Measurements from ENCODE around the gene RITA1. TPM values are rescaled to one million over a fixed set of nuclear protein-coding genes. Genes with fewer than 3 reads are reported as not detected.

RITA1 gene
- total and polyA plus RNA-seq, 2 experiments from 2014 or later, result 16.1 to 26.9 TPM

DNA sequence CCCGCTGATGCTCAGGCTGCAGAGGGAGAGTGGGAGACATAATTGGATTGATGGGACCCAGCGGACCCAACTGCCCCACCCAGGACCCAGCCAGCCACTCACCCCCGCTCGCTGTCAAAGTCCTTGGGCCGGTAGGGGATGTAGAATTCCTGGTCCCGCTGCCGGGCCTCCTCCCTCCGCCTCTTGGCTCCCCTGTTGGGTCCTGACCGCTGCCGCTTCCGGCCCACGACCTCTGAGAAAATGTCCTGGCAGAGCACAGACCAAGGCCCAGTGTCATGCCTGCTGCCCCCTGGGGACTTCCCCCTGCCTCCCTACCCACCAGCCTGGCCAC lies 22.5 kb upstream of the RITA1 start:
- no peaks in the 10 kb centered on the region for H3K9me3 ChIP-seq (ENCODE audit: low read depth)
- H3K4me1 ChIP-seq (ENCODE audit: insufficient read depth), result no peaks in the 10 kb centered on the region

DNA sequence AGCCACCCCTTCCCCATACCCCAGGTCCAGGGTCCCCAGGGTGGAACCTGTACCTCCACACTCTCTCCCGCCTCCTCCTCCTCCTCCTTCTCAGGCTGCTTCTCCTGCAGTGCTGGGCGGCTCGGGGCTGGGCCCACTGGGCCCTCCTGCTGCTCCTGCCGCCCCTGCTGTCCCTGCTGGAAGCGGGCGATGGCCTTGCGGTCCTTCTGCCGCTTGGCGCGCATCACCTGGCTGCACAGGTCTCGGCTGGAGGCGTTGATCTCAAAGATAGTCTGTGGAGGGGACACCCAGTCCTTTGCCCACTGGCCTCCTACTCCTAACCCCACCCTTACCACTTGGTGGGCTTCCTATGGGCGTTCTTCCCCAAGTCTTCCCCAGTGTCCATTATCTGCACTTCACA lies 21.5 kb upstream of the RITA1 start:
- no peak for DNase-seq (ENCODE audit: low spot score)
- H4K20me1 ChIP-seq (ENCODE audit: insufficient read depth, poor library complexity, severe bottlenecking), result no peaks in the 10 kb centered on the region
- no peak overlapping the region for H2AFZ ChIP-seq
- no peaks in the 10 kb centered on the region for H3K9me3 ChIP-seq (ENCODE audit: low read depth)
- H3K4me3 ChIP-seq, result no peak overlapping the region
- H3K4me2 ChIP-seq, result no peak overlapping the region
- no peaks in the 10 kb centered on the region for H3K9me2 ChIP-seq (replicated peaks; ENCODE audit: insufficient read depth)
- no peak for TF ChIP-seq EZH2 (IDR thresholded peaks at IDR 0.05; ENCODE audit: borderline replicate concordance)
- no peak for TF ChIP-seq EZH2phosphoT487 (IDR thresholded peaks at IDR 0.05; ENCODE audit: low read depth, severe bottlenecking, unreplicated experiment)
- TF ChIP-seq, protein P1, sequence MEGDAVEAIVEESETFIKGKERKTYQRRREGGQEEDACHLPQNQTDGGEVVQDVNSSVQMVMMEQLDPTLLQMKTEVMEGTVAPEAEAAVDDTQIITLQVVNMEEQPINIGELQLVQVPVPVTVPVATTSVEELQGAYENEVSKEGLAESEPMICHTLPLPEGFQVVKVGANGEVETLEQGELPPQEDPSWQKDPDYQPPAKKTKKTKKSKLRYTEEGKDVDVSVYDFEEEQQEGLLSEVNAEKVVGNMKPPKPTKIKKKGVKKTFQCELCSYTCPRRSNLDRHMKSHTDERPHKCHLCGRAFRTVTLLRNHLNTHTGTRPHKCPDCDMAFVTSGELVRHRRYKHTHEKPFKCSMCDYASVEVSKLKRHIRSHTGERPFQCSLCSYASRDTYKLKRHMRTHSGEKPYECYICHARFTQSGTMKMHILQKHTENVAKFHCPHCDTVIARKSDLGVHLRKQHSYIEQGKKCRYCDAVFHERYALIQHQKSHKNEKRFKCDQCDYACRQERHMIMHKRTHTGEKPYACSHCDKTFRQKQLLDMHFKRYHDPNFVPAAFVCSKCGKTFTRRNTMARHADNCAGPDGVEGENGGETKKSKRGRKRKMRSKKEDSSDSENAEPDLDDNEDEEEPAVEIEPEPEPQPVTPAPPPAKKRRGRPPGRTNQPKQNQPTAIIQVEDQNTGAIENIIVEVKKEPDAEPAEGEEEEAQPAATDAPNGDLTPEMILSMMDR (IDR thresholded peaks at IDR 0.05; ENCODE audit: poor library complexity), result no peak
- WGBS (ENCODE audit: low lambda C conversion rate, missing lambda C conversion rate), result 97% methylated on average over 13 of the region's 13 CpGs
- no peaks in the 10 kb centered on the region for H3K79me2 ChIP-seq
- no peak overlapping the region for H3K27ac ChIP-seq
- H3K27me3 ChIP-seq, result no peaks in the 10 kb centered on the region
- no peaks in the 10 kb centered on the region for H3K4me1 ChIP-seq (ENCODE audit: insufficient read depth)
- H3K36me3 ChIP-seq (replicated peaks; ENCODE audit: insufficient read depth, low read depth), result no peaks in the 10 kb centered on the region

More for the DNA sequence above, 22.5 kb upstream of the RITA1 start:
- no peak overlapping the region for H2AFZ ChIP-seq
- 97% methylated on average over 12 of the region's 12 CpGs for WGBS (ENCODE audit: low lambda C conversion rate, missing lambda C conversion rate)
- no peak overlapping the region for H3K4me3 ChIP-seq
- no peaks in the 10 kb centered on the region for H3K79me2 ChIP-seq
- H4K20me1 ChIP-seq (ENCODE audit: insufficient read depth, poor library complexity, severe bottlenecking), result no peaks in the 10 kb centered on the region
- DNase-seq (ENCODE audit: low spot score), result no peak
- no peak overlapping the region for H3K27ac ChIP-seq
- no peaks in the 10 kb centered on the region for H3K9me2 ChIP-seq (replicated peaks; ENCODE audit: insufficient read depth)
- no peaks in the 10 kb centered on the region for H3K36me3 ChIP-seq (replicated peaks; ENCODE audit: insufficient read depth, low read depth)
- TF ChIP-seq, protein P1 (IDR thresholded peaks at IDR 0.05; ENCODE audit: poor library complexity), result no peak
- TF ChIP-seq EZH2phosphoT487 (IDR thresholded peaks at IDR 0.05; ENCODE audit: low read depth, severe bottlenecking, unreplicated experiment) (no peak), EZH2 (IDR thresholded peaks at IDR 0.05; ENCODE audit: borderline replicate concordance) (no peak)
- no peaks in the 10 kb centered on the region for H3K27me3 ChIP-seq
- no peak overlapping the region for H3K4me2 ChIP-seq

DNA sequence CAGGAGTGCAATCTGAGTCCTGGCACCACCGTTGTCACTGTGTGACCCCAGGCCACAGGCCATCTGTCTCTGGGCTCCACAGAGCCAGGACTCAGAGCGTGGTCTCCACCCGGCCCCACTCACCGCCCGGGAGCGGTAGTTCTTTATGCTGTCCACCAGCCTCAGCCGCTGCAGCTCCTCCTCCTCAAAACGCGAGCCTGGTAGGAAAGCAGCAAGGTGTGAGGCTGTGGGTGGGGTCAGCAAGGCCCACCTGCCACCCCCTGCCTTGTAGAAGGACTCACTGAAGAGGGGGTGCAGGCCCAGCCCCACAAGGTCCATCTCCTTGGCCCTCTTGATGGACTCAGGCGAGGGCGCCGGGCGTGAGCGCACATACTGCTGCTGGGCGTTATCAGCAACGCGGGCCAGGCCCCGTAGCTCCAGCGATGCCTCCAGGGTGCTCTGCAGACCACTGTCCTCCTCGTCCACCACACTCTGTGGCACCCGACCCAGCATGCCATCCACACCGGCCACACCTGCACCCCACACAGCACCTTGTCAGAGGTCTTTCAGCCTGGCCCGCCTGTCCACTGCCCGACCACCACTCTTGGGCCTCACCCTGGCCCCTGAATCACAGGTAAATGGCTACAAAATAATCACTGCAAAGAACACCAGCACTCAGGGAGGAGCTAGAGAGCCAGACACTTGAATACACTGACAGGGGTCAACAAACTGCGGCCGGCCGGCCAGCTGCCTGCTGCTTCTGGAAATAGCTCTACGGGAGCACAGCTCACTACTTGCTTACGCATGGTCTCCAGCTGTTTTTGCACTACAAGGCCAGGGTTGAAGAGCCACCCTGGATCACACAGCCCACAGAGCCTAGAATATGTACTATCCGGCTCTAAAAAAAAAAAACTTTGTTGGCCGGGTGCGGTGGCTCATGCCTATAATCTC lies 19.7 kb upstream of the RITA1 start:
- Histone ChIP-seq H3K36me3 (replicated peaks; ENCODE audit: insufficient read depth, low read depth) (no peaks in the 10 kb centered on the region), H3K9me3 (ENCODE audit: low read depth) (no peaks in the 10 kb centered on the region), H4K20me1 (ENCODE audit: insufficient read depth, poor library complexity, severe bottlenecking) (no peaks in the 10 kb centered on the region), H3K4me2 (no peak overlapping the region), H3K27me3 (no peaks in the 10 kb centered on the region), H3K4me3 (no peak overlapping the region), H2AFZ (no peak overlapping the region), H3K79me2 (no peaks in the 10 kb centered on the region), H3K4me1 (ENCODE audit: insufficient read depth) (no peaks in the 10 kb centered on the region), H3K27ac (no peak overlapping the region), H3K9me2 (replicated peaks; ENCODE audit: insufficient read depth) (no peaks in the 10 kb centered on the region)
- no peak for TF ChIP-seq EZH2 (IDR thresholded peaks at IDR 0.05; ENCODE audit: borderline replicate concordance)
- no peak for DNase-seq (ENCODE audit: low spot score)
- WGBS (ENCODE audit: low lambda C conversion rate, missing lambda C conversion rate), result 97% methylated on average over 29 of the region's 32 CpGs

DNA sequence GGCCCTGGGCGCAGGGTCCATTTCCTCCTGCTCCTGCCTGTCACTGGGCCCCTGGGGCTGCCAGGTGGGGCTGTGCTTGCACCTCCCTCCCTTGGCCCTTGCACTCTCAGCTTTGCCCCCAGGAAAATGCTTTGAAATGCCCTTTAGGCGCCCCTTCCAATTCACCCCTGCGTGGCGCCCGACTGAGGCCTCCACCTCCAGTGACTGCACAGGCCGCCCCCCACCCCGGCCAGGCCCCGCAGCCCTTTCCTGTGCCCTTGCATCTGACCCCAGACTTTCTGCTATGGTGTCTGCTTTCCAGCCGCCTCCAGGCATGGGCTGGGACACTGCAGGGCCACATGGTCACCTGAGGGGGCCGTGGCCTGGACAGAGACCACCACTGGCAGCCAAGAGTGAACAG lies 17.7 kb upstream of the RITA1 start:
- 95% methylated on average over 10 of the region's 10 CpGs for WGBS (ENCODE audit: low lambda C conversion rate, missing lambda C conversion rate)
- Histone ChIP-seq H3K9me3 (ENCODE audit: low read depth) (no peaks in the 10 kb centered on the region), H3K4me3 (no peak overlapping the region), H3K79me2 (no peaks in the 10 kb centered on the region), H3K36me3 (replicated peaks; ENCODE audit: insufficient read depth, low read depth) (no peaks in the 10 kb centered on the region), H3K4me2 (no peak overlapping the region), H3K27ac (no peak overlapping the region), H4K20me1 (ENCODE audit: insufficient read depth, poor library complexity, severe bottlenecking) (no peaks in the 10 kb centered on the region), H3K9me2 (replicated peaks; ENCODE audit: insufficient read depth) (no peaks in the 10 kb centered on the region), H2AFZ (no peak overlapping the region), H3K27me3 (no peaks in the 10 kb centered on the region), H3K4me1 (ENCODE audit: insufficient read depth) (no peaks in the 10 kb centered on the region)
- DNase-seq (ENCODE audit: low spot score), result no peak
- TF ChIP-seq EZH2 (IDR thresholded peaks at IDR 0.05; ENCODE audit: borderline replicate concordance) (no peak), EZH2phosphoT487 (IDR thresholded peaks at IDR 0.05; ENCODE audit: low read depth, severe bottlenecking, unreplicated experiment) (no peak)
- TF ChIP-seq, protein P1 (IDR thresholded peaks at IDR 0.05; ENCODE audit: poor library complexity), result no peak
